NCI-H1048 (cell line): ENCODE results near the gene AKR1C3.

Experiments
- DNase-seq: peaks from one replicate; lab custom pipeline; 2025; lab: John Stamatoyannopoulos, UW

Gene AKR1C3

DNA sequence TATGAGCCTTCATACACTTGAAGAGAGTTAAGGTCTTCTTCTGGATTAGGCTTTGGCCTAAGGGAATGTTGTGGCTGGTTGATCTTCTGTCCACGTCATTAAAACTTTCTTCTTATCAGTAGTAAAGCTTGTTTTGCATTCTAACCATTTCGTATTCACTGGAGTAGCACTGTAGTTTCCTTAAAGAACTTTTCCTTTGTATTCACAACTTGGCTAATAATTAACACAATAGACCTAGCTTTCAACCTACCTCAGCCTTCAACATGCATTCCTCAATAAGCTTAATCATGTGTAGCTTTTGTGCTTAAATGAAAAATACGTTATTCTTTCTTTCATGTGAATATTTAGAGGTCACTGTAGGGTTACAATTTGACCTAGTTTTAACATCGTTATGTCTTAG lies 48.0 kb downstream of the AKR1C3 start:
- DNase-seq, result no peak

DNA sequence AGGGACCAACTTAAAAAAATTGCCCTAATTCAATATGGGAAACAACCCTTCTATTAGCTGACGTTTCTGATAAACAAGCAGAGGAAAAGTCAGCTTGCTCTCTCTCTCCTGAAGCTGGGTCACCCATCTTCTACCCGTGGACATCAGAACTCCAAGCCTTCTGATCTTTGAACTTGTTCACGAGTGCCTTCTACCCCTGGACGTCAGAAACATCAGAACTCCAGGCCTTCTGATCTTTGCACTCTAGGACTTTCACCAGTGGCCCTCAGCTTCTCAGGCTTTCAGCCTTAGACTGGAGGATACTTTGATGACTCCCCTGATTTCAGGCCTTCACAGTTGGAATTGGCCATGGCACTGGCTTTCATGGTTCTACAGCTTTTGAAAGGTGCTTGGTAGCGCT lies 48.9 kb downstream of the AKR1C3 start:
- DNase-seq, result no peak

DNA sequence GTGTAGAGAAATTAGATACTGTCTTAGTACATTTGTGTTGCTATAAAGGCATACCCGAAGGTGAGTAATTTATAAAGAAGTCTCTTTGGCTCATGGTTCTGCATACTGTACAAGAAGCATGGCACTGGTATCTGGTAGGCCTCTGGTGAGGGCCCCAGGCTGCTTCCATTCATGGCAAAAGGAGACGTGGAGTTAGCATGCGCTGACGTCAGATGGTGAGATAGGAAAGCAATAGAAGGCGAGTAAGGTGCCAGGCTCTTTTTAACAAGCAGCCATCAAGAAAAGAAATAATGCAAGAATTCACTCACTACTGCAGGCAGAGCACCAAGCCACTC lies 52.7 kb downstream of the AKR1C3 start:
- no peak for DNase-seq

DNA sequence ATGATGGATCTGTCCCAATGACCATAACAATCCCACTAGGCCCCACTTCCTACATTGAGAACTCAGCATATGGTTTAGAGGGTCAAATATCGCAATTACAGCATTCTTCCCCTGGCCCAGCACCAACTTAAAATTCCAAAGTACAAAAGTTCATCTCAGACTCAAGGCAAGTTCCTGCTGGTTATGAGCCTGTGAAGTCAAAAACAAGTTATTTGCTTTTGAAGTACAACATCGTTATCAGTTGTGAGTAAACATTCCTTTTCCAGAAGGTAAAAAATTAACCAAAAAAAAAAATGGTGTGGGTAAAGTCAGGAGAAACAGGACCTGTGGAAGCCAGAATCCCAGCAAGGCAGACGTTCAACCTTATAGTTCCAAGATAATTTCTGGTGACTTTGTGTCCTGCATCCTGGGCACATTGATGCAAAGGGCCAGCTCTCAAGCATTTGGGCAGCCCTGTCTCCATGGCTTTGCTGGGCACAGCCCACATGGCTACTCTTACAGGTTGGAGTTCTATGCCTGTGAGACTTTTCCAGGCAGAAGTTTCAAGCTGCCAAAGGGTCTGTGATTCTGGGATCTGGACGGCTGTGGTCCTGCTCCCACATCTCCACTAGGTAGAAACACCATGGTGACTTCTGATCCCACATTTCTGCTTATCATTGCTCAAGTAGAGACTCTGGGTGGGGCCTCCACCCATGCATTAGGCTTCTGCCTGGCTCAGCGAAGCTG lies 53.2 kb downstream of the AKR1C3 start:
- no peak for DNase-seq

DNA sequence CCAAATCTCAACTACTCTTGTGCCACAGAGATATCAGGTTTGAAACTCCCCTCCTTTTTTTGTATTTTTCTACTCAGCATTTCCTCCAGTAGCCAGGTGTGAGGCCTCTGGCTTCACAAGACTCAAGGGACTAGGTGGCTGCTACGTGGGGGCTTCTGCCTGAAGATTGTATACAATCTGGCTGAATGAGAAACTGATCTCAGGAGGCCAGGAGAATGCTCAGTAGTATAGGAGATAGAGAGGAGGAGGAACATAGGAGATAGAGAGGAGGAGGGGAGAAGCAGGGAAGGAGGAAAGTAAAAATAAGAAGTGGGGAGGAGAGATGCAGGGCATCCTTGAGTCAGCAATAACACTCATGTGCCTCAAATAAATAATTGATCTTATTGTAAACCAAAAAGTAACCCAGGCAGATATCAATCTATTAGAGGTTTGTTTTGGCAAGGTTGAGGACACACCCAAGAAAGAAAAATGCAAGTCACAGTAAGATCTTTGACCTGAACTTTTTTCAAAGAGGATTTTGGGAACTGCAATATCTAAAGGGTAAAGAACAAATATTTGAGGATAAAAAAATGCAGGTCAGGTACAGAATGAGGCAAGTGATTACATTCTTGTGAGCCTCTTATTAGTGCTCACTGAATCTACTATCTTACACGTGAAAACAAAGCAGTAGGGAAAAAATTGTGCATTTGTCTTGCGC lies 53.9 kb downstream of the AKR1C3 start:
- DNase-seq, result no peak

DNA sequence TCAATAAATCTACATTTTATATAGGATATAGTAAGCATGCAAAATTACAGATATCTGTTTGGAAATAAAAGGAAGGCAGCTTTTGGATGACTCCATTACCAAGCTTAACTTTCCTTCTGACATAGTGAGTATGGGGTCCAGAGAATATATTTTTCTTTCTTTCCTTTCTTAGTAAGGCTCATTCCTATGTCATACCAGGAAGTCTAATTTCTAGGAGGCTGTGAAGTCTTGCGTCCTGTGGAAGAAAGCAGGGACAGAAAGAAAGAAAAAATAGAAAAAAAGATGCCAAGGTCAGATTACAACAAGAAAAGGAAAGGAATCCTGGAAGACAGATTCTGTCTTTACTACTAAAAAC lies 54.4 kb downstream of the AKR1C3 start:
- DNase-seq, result no peak

DNA sequence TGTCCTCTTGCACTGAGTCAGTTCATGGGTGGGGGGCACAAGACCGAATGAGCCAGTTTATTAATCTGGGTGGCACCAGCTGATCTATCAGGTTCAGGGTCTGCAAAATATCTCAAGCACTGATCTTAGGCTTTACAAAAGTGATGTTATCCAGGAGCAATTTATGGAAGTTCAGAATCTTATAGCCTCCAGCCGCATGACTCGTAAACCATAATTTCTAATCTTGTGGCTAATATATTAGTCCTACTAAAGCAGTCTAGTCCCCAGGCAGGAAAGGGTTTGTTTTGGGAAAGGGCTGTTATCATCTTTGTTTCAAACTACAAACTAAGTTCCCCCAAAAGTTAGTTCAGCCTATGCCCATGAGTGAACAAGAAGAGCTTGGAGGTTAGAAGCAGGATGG lies 56.9 kb downstream of the AKR1C3 start:
- no peak for DNase-seq

DNA sequence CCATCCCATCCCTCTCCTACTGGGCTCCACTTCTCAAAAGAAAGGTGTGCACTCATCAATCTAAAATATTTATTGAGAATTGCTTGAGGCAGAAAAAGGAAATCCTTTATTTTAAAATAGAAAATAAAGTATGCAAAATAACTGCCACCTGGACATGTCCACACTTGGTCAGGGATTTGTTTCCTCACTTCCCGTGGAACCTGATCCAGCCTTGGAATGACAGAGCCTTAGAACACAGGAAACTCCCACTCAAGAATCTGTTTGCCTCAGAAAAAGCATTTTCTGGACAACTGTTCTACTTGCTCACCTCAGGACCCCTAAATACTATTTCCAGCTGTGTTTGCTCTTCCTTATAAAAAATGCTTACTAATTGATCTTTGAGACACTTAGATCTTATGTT lies 61.7 kb downstream of the AKR1C3 start:
- DNase-seq, result no peak
